Measurements from ENCODE around the gene GRAMD2B. TPM values are rescaled to one million over a fixed set of nuclear protein-coding genes. Genes with fewer than 3 reads are reported as not detected.

GRAMD2B gene
- total and polyA plus RNA-seq, 2 of the 13 experiments (the other 11 are each of a cell fraction or from before 2014, with no cell fraction given) = 8.1 to 10.6 TPM

- no peak for TF ChIP-seq ZSCAN30 (CRISPR knock-in tag; IDR thresholded peaks at IDR 0.05)
- no peak for TF ChIP-seq NR2C2 (CRISPR knock-in tag; IDR thresholded peaks at IDR 0.05; ENCODE audit: borderline replicate concordance)
- no peak for TF ChIP-seq NFE2L1 (CRISPR knock-in tag; IDR thresholded peaks at IDR 0.05; ENCODE audit: borderline replicate concordance)
- TF ChIP-seq CBX1 (IDR thresholded peaks at IDR 0.05; ENCODE audit: low read depth) = no peak
- no peak for TF ChIP-seq ZNF205 (CRISPR knock-in tag; IDR thresholded peaks at IDR 0.05)
- no peak for TF ChIP-seq ELF3 (CRISPR knock-in tag; IDR thresholded peaks at IDR 0.05)
- TF ChIP-seq ARHGAP35 (CRISPR knock-in tag; IDR thresholded peaks at IDR 0.05; ENCODE audit: borderline replicate concordance) = no peak
- no peak for TF ChIP-seq BRD4 (CRISPR knock-in tag; IDR thresholded peaks at IDR 0.05)
Measured at GRCh38 chr5:126477294-126478117, 54.3 kb downstream of the GRAMD2B start (continued).

- Histone ChIP-seq H3K4me3 (replicated peaks in 1 of 3; ENCODE audit: insufficient read depth in 1 of 3, low read depth in 2 of 3, low read length in 3 of 3) (no peak overlapping the region), H3K9ac (ENCODE audit: insufficient read depth, low read depth, low read length) (no peak overlapping the region), H4K20me1 (ENCODE audit: insufficient read depth, low read length) (no peaks in the 10 kb centered on the region), H3K9me3 (ENCODE audit: low read length) (no peaks in the 10 kb centered on the region), H3K4me2 (ENCODE audit: low read depth, low read length) (no peak overlapping the region), H3K4me1 (ENCODE audit: insufficient read depth, low read length) (no peaks in the 10 kb centered on the region), H3K27ac (ENCODE audit: extremely low read length, insufficient read depth, low read length) (no peak overlapping the region), H3K79me2 (ENCODE audit: insufficient read depth, low read length) (no peaks in the 10 kb centered on the region), H3K27me3 (ENCODE audit: control insufficient read depth in 1 of 2, insufficient read depth in 2 of 2, low read length in 2 of 2) (no peaks in the 10 kb centered on the region), H3K36me3 (replicated peaks in 1 of 2; ENCODE audit: control insufficient read depth in 1 of 2, insufficient read depth in 2 of 2, low read length in 2 of 2) (peaks cover 0 to 14% of the 10 kb centered on the region in 2 experiments; a peak in 4 of 5 replicates), H2AFZ (ENCODE audit: low read length) (no peak overlapping the region)
- no peak for DNase-seq (ENCODE audit: low spot score)
- no TSS peak for BruUV-seq (replicated peaks)
- TF ChIP-seq ZXDC (CRISPR knock-in tag; IDR thresholded peaks at IDR 0.05) (no peak), HOXA5 (CRISPR knock-in tag; IDR thresholded peaks at IDR 0.05) (no peak), HMG20A (CRISPR knock-in tag; IDR thresholded peaks at IDR 0.05; ENCODE audit: borderline replicate concordance) (no peak), IRF1 (CRISPR knock-in tag; IDR thresholded peaks at IDR 0.05; ENCODE audit: low read depth) (no peak)
- FAIRE-seq = no peak
- ChIA-PET POLR2A (interaction anchor here (3.2 kb wide), 1 partner anchor 8 kb away, joined by 13 read pairs; no protein-coding TSS in a partner anchor), CTCF (ENCODE audit: low intra/inter-chr PET ratio, low total read pairs) (no interaction called here)
- 48% methylated on average over 2 of the region's 2 CpGs for WGBS (ENCODE audit: low lambda C conversion rate)
- intact Hi-C loops (cut with micrococcal nuclease; ENCODE audit: unreplicated experiment) (no loop called here), in situ Hi-C loops (cut with HindIII; ENCODE audit: extremely low pct_ligation_motif_present, low pct_unique_long_range_greater_than_20kb) (no loop called here)
- no peak for ATAC-seq
Measured at GRCh38 chr5:126479810-126480209, 56.6 kb downstream of the GRAMD2B start.

Measured in HepG2 (cell line).